SK-N-SH treated with all-trans-retinoic acid at 6 μM for 48 hours (cell line): ENCODE data around the gene CLSTN2.

Experiments used
- OSR1 ChIP-seq: fragments of 250-450 bp; sonication (Bioruptor Pico); IDR thresholded peaks from 2 replicates; pipeline ENCODE4 v1.8.0; 2022; ENCODE audit warnings: moderate library complexity, mild to moderate bottlenecking, inconsistent platforms
- ZFP30 ChIP-seq: fragments of 450-650 bp; formaldehyde crosslinking; IDR thresholded peaks from 2 replicates; pipeline ENCODE4 v1.5.0; 2022; ENCODE audit warnings: mild to moderate bottlenecking, moderate library complexity
- ZNF8 ChIP-seq: fragments of 450-650 bp; formaldehyde crosslinking; IDR thresholded peaks from 2 replicates; pipeline ENCODE4 v1.5.0; 2020; ENCODE audit warnings: mild to moderate bottlenecking, moderate library complexity
- TF ChIP-seq, protein P1 (sequence below): fragments of 250-450 bp; sonication (Bioruptor Pico); IDR thresholded peaks from 2 replicates; pipeline ENCODE4 v1.5.0; 2020; ENCODE audit warnings: mild to moderate bottlenecking, moderate library complexity
- TF ChIP-seq, protein P2 (sequence below): fragments of 250-450 bp; sonication (Bioruptor Pico); IDR thresholded peaks from 2 replicates; pipeline ENCODE4 v1.5.1; 2021; ENCODE audit warnings: mild to moderate bottlenecking, moderate library complexity
- TF ChIP-seq, protein P3 (sequence below): fragments of 250-450 bp; sonication (Bioruptor Pico); IDR thresholded peaks from 2 replicates; pipeline ENCODE4 v1.8.0; 2020; ENCODE audit warnings: mild to moderate bottlenecking, moderate library complexity, borderline replicate concordance

DNA sequence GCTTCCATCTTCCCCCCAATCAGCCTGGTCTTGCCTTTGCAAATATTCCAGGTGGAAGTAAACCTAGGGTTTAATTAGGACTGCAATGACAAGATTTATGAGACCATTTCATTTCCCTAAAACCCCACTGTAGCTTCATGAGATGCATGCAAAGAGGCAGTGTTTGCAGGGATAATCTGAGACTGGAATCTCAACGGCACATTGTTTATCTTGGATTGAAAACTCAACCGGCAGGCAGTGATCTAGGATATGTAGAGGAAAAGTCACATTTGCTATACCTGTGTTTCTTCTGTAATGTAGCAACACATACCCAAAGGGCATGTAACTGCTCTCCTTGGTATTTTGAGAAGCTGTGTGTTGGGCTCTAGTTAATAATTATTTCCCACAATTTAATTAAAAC, 18.7 kb upstream of the CLSTN2 start:
- TF ChIP-seq, protein P1, sequence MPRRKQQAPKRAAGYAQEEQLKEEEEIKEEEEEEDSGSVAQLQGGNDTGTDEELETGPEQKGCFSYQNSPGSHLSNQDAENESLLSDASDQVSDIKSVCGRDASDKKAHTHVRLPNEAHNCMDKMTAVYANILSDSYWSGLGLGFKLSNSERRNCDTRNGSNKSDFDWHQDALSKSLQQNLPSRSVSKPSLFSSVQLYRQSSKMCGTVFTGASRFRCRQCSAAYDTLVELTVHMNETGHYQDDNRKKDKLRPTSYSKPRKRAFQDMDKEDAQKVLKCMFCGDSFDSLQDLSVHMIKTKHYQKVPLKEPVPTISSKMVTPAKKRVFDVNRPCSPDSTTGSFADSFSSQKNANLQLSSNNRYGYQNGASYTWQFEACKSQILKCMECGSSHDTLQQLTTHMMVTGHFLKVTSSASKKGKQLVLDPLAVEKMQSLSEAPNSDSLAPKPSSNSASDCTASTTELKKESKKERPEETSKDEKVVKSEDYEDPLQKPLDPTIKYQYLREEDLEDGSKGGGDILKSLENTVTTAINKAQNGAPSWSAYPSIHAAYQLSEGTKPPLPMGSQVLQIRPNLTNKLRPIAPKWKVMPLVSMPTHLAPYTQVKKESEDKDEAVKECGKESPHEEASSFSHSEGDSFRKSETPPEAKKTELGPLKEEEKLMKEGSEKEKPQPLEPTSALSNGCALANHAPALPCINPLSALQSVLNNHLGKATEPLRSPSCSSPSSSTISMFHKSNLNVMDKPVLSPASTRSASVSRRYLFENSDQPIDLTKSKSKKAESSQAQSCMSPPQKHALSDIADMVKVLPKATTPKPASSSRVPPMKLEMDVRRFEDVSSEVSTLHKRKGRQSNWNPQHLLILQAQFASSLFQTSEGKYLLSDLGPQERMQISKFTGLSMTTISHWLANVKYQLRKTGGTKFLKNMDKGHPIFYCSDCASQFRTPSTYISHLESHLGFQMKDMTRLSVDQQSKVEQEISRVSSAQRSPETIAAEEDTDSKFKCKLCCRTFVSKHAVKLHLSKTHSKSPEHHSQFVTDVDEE (CRISPR knock-in tag), result no peak
- TF ChIP-seq, protein P2, sequence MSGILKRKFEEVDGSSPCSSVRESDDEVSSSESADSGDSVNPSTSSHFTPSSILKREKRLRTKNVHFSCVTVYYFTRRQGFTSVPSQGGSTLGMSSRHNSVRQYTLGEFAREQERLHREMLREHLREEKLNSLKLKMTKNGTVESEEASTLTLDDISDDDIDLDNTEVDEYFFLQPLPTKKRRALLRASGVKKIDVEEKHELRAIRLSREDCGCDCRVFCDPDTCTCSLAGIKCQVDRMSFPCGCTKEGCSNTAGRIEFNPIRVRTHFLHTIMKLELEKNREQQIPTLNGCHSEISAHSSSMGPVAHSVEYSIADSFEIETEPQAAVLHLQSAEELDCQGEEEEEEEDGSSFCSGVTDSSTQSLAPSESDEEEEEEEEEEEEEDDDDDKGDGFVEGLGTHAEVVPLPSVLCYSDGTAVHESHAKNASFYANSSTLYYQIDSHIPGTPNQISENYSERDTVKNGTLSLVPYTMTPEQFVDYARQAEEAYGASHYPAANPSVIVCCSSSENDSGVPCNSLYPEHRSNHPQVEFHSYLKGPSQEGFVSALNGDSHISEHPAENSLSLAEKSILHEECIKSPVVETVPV (CRISPR knock-in tag), result no peak
- TF ChIP-seq ZNF8 (CRISPR knock-in tag) (no peak), OSR1 (CRISPR knock-in tag) (no peak), ZFP30 (CRISPR knock-in tag) (no peak)
- TF ChIP-seq, protein P3, sequence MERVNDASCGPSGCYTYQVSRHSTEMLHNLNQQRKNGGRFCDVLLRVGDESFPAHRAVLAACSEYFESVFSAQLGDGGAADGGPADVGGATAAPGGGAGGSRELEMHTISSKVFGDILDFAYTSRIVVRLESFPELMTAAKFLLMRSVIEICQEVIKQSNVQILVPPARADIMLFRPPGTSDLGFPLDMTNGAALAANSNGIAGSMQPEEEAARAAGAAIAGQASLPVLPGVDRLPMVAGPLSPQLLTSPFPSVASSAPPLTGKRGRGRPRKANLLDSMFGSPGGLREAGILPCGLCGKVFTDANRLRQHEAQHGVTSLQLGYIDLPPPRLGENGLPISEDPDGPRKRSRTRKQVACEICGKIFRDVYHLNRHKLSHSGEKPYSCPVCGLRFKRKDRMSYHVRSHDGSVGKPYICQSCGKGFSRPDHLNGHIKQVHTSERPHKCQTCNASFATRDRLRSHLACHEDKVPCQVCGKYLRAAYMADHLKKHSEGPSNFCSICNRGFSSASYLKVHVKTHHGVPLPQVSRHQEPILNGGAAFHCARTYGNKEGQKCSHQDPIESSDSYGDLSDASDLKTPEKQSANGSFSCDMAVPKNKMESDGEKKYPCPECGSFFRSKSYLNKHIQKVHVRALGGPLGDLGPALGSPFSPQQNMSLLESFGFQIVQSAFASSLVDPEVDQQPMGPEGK (CRISPR knock-in tag), result no peak
